ENCODE results near the gene DHRS3.

Gene DHRS3

GRCh38 chr1:12617901-12618660 lies at the start of gene DHRS3:
Gene DHRS3 (minus strand): TSS chr1:12618210. CDS start chr1:12617348, 862 bp downstream.
- TF ChIP-seq CTCF (IDR thresholded peaks at IDR 0.05), result no peak
- peaks cover 39 to 43% of the 10 kb centered on the region in 2 experiments for H3K4me1 ChIP-seq (ENCODE audit: control insufficient read depth in 1 of 2, insufficient read depth in 1 of 2, low read depth in 1 of 2, low read length in 1 of 2)
- H3K36me3 ChIP-seq, result no peaks in the 10 kb centered on the region
- H3K4me3 ChIP-seq (ENCODE audit: low read depth in 1 of 2, low read length in 1 of 2), result peak within 1 kb of the TSS; percentile 41 to 50
- peaks cover 84% of the 10 kb centered on the region for H3K27me3 ChIP-seq
- H3K27ac ChIP-seq, result no peak within 1 kb of the TSS
- H3K9me3 ChIP-seq, result no peaks in the 10 kb centered on the region

DNA sequence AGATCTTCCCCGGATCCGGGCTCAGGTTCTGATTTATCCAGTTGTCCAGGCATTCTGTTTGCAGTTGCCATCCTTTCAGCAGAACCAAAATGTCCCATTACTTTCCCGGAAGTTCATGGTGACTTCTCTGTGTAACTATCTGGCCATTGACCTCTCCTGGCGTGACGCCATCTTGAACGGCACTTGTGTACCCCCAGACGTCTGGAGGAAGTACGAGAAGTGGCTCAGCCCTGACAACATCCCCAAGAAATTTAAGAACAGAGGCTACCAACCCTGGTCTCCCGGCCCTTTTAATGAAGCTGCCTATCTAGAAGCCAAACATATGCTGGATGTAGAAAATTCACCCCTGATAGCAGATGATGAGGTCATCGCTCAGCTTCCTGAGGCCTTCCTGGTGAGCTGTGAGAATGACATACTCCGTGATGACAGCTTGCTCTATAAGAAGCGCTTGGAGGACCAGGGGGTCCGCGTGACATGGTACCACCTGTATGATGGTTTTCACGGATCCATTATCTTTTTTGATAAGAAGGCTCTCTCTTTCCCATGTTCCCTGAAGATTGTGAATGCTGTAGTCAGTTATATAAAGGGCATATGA lies 48.2 kb upstream of the DHRS3 start:
- TF ChIP-seq CTCF (IDR thresholded peaks at IDR 0.05), result no peak
- no peaks in the 10 kb centered on the region for H3K9me3 ChIP-seq
- H3K4me1 ChIP-seq (ENCODE audit: control insufficient read depth in 1 of 2, insufficient read depth in 1 of 2, low read depth in 1 of 2, low read length in 1 of 2), result no peaks in the 10 kb centered on the region

GRCh38 chr1:12665511-12665910 lies 47.5 kb upstream of the DHRS3 start:
- no peak for TF ChIP-seq CTCF (IDR thresholded peaks at IDR 0.05)
- H3K4me3 ChIP-seq (ENCODE audit: low read depth in 1 of 2, low read length in 1 of 2), result no peak overlapping the region

More for the DNA sequence above, 48.2 kb upstream of the DHRS3 start:
- peaks cover 8% of the 10 kb centered on the region for H3K27me3 ChIP-seq
- H3K4me3 ChIP-seq (ENCODE audit: low read depth in 1 of 2, low read length in 1 of 2), result no peak overlapping the region
- H3K27ac ChIP-seq, result no peak overlapping the region
- H3K36me3 ChIP-seq, result no peaks in the 10 kb centered on the region

GRCh38 chr1:12662556-12662955 lies 44.5 kb upstream of the DHRS3 start:
- no peak overlapping the region for H3K27ac ChIP-seq
- H3K9me3 ChIP-seq, result no peaks in the 10 kb centered on the region
- H3K4me3 ChIP-seq (ENCODE audit: low read depth in 1 of 2, low read length in 1 of 2), result no peak overlapping the region
- H3K36me3 ChIP-seq, result no peaks in the 10 kb centered on the region
- no peaks in the 10 kb centered on the region for H3K27me3 ChIP-seq
- no peak for TF ChIP-seq CTCF (IDR thresholded peaks at IDR 0.05)
- H3K4me1 ChIP-seq (ENCODE audit: control insufficient read depth in 1 of 2, insufficient read depth in 1 of 2, low read depth in 1 of 2, low read length in 1 of 2), result peaks cover 10 to 16% of the 10 kb centered on the region in 2 experiments

More at GRCh38 chr1:12665511-12665910, 47.5 kb upstream of the DHRS3 start:
- Histone ChIP-seq H3K27ac (no peak overlapping the region), H3K27me3 (peaks cover 1% of the 10 kb centered on the region), H3K36me3 (no peaks in the 10 kb centered on the region), H3K9me3 (no peaks in the 10 kb centered on the region), H3K4me1 (ENCODE audit: control insufficient read depth in 1 of 2, insufficient read depth in 1 of 2, low read depth in 1 of 2, low read length in 1 of 2) (no peaks in the 10 kb centered on the region)

- no peaks in the 10 kb centered on the region for H3K27me3 ChIP-seq
- H3K36me3 ChIP-seq, result no peaks in the 10 kb centered on the region
Measured at GRCh38 chr1:12661606-12662219, 43.7 kb upstream of the DHRS3 start.

More at GRCh38 chr1:12661606-12662219, 43.7 kb upstream of the DHRS3 start:
- no peak overlapping the region for H3K4me3 ChIP-seq (ENCODE audit: low read depth in 1 of 2, low read length in 1 of 2)
- TF ChIP-seq CTCF (IDR thresholded peaks at IDR 0.05), result no peak
- H3K4me1 ChIP-seq (ENCODE audit: control insufficient read depth in 1 of 2, insufficient read depth in 1 of 2, low read depth in 1 of 2, low read length in 1 of 2), result peaks cover 10 to 16% of the 10 kb centered on the region in 2 experiments
- H3K9me3 ChIP-seq, result no peaks in the 10 kb centered on the region
- no peak overlapping the region for H3K27ac ChIP-seq

Data from neutrophil (primary cell).